Upper lobe of right lung (tissue), 1 donor: Measurements from ENCODE around the gene HNRNPA1. TPM values are rescaled to one million over a fixed set of nuclear protein-coding genes. Genes with fewer than 3 reads are reported as not detected.
A peak's percentile ranks its signal among the peaks of the same experiment; 100 is the strongest.
"Not testable (repeated sequence)": the region's sequence is repeated elsewhere in the genome, so short reads cannot be mapped to it uniquely, and the experiment has no call there.

Experiments
- ATAC-seq: fragments of 200-7000 bp; cut with Tn5 transposase; one replicate; pipeline ENCODE4 v1.9.1; 2020; ENCODE audit warnings: mild to moderate bottlenecking, moderate library complexity
- DNase-seq: peaks from one replicate; pipeline ENCODE4 v3.0.0-alpha.2; 2020
- H3K27ac ChIP-seq: fragments of 200-600 bp; one replicate; pipeline ENCODE4 v1.8.0; 2022
- H3K27me3 ChIP-seq: fragments of 200-600 bp; one replicate; pipeline ENCODE4 v1.8.0; 2022; ENCODE audit warnings: mild to moderate bottlenecking
- H3K36me3 ChIP-seq: fragments of 200-600 bp; one replicate; pipeline ENCODE4 v1.8.0; 2022
- H3K4me1 ChIP-seq: fragments of 200-600 bp; one replicate; pipeline ENCODE4 v1.8.0; 2022
- H3K4me3 ChIP-seq: fragments of 200-600 bp; one replicate; pipeline ENCODE4 v1.8.0; 2022; ENCODE audit warnings: mild to moderate bottlenecking
- H3K9me3 ChIP-seq: fragments of 200-600 bp; one replicate; pipeline ENCODE4 v1.8.0; 2022
- intact Hi-C: fragments of 100-400 bp; cut with DNase I; formaldehyde crosslinking; loops from one replicate; pipeline ENCODE4 v1.11.0; 2022
- total RNA-seq: library from RNA; stranded (reverse); fragmentation: NEBNext Ultra II Directional; extraction: Animal tissue kit (Norgen Biotek cat#: 25700); gene quantifications from one replicate; pipeline ENCODE4 v1.2.1, GENCODE V29; 2021
- TF ChIP-seq, protein P1 (sequence below): fragments of 200-600 bp; IDR thresholded peaks from one replicate; pipeline ENCODE4 v1.8.0; 2022; ENCODE audit warnings: antibody characterized with exemption
- donor health status: DM: no; HTN: yes; CAD: no; lungs with severe emphysema.

Gene HNRNPA1
- total RNA-seq, 1 donor from 2014 or later: 498 TPM

DNA sequence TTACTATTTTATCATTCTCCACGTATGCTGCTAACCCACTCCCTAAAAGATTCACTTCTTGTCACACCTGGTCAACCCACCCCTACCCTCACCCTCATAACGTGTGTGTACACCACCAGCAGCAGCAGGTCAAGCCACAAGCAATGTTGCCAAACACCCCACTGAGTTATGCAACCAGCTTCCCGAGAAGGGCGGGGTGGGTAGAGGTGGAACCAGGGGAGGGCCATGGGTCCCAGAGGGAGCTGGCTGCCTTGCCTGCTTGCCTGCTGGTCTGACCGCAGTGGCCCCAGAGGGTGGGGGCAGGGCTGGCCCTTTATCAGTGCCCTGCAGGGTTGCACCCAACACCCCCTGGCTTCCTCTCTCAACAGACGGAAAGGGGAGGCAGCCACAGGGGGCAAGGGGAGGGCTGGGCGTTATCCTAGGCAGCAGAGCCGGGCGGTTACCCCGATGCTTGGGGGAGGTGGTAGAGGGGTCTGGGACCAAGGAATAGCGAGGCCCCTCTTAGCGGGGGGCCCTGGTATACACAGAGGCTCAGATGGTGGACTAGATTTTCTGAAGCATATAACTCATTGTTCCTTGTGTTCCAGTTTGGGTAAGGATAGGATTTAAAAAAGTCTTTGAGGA, 23.8 kb downstream of the HNRNPA1 start:
- TF ChIP-seq, protein P1, sequence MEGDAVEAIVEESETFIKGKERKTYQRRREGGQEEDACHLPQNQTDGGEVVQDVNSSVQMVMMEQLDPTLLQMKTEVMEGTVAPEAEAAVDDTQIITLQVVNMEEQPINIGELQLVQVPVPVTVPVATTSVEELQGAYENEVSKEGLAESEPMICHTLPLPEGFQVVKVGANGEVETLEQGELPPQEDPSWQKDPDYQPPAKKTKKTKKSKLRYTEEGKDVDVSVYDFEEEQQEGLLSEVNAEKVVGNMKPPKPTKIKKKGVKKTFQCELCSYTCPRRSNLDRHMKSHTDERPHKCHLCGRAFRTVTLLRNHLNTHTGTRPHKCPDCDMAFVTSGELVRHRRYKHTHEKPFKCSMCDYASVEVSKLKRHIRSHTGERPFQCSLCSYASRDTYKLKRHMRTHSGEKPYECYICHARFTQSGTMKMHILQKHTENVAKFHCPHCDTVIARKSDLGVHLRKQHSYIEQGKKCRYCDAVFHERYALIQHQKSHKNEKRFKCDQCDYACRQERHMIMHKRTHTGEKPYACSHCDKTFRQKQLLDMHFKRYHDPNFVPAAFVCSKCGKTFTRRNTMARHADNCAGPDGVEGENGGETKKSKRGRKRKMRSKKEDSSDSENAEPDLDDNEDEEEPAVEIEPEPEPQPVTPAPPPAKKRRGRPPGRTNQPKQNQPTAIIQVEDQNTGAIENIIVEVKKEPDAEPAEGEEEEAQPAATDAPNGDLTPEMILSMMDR: no peak
- no peaks in the 10 kb centered on the region for H3K36me3 ChIP-seq
- ATAC-seq (peak; percentile 90), DNase-seq (peak; percentile 93)
- intact Hi-C loops: no loop called here
- H3K9me3 ChIP-seq: no peaks in the 10 kb centered on the region
- H3K4me3 ChIP-seq: no peak overlapping the region
- H3K4me1 ChIP-seq: peaks cover 37% of the 10 kb centered on the region
- peak overlapping the region; percentile 72 for H3K27ac ChIP-seq
- no peaks in the 10 kb centered on the region for H3K27me3 ChIP-seq

- H3K36me3 ChIP-seq: no peaks in the 10 kb centered on the region
- DNase-seq (peak; percentile 97), ATAC-seq (peak; percentile 94)
- H3K27ac ChIP-seq: peak overlapping the region; percentile 55
- peaks cover 25% of the 10 kb centered on the region for H3K4me1 ChIP-seq
- no peaks in the 10 kb centered on the region for H3K27me3 ChIP-seq
- TF ChIP-seq, protein P1: no peak
- H3K9me3 ChIP-seq: no peaks in the 10 kb centered on the region
- no peak overlapping the region for H3K4me3 ChIP-seq
- intact Hi-C loops: no loop called here
These were observed 26.6 kb downstream of the HNRNPA1 start for GRCh38 chr12:54306925-54307741.

DNA sequence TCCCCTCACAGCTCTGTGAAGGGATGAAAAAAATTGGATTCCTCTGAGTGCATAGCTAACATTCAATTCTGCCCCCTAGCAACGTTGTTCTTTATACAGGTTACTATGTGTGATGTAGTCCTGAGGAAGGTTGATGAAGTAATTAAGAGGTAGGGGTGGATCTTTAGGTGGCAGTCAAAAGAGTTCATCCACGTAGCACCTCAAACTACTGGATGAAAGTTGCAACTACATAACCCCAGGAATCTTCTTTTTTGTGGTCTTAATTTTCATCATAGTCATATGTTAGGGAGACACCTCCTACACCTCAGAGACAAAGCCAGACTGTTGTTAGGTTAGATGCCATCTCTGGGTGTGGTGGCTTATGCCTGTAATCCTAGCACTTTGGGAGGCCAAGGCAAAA, 30.5 kb downstream of the HNRNPA1 start:
- Histone ChIP-seq H3K27ac (no peak overlapping the region), H3K27me3 (no peaks in the 10 kb centered on the region), H3K9me3 (no peaks in the 10 kb centered on the region), H3K4me3 (no peak overlapping the region), H3K4me1 (peaks cover 16% of the 10 kb centered on the region), H3K36me3 (no peaks in the 10 kb centered on the region)
- ATAC-seq (no peak), DNase-seq (no peak)
- TF ChIP-seq, protein P1: no peak
- intact Hi-C loops: no loop called here

GRCh38 chr12:54312309-54312708, 31.8 kb downstream of the HNRNPA1 start:
- intact Hi-C loops, H3K4me1 ChIP-seq, H3K4me3 ChIP-seq, DNase-seq, H3K9me3 ChIP-seq, H3K27me3 ChIP-seq, H3K36me3 ChIP-seq, H3K27ac ChIP-seq, ATAC-seq: not testable (repeated sequence)

- Histone ChIP-seq H3K27me3 (no peaks in the 10 kb centered on the region), H3K9me3 (no peaks in the 10 kb centered on the region), H3K27ac (no peak overlapping the region), H3K4me3 (no peak overlapping the region), H3K4me1 (peaks cover 8% of the 10 kb centered on the region), H3K36me3 (no peaks in the 10 kb centered on the region)
- TF ChIP-seq, protein P1: no peak
- intact Hi-C loops: no loop called here
- DNase-seq (no peak), ATAC-seq (no peak)
These were observed 40.8 kb downstream of the HNRNPA1 start for GRCh38 chr12:54321363-54321762.
